Uterus (tissue), 2 donors: ENCODE measurements around the gene SYT2.

Source experiments
- CTCF ChIP-seq, 4 experiments: fragments of 200-600 bp in 2 of 4; fragments of 450-650 bp in 2 of 4; sonication (generic) in 2 of 4; IDR thresholded peaks; one replicate each; pipeline ENCODE4 v1.5.1; 2016 to 2019; ENCODE audit warnings: antibody characterized with exemption in 4 of 4, mild to moderate bottlenecking in 2 of 4, moderate library complexity in 1 of 4
- POLR2A ChIP-seq, 2 donors: fragments of 450-650 bp; IDR thresholded peaks; one replicate each; pipeline ENCODE4 v1.6.1; 2016; ENCODE audit warnings: antibody characterized with exemption in 2 of 2, mild to moderate bottlenecking in 1 of 2, moderate library complexity in 1 of 2

GRCh38 chr1:202596638-202597037 is 113.6 kb downstream of the SYT2 start:
- no peak for TF ChIP-seq CTCF (IDR thresholded peaks at IDR 0.05)
- no peak for TF ChIP-seq POLR2A (IDR thresholded peaks at IDR 0.05)
